Astrocyte of the spinal cord (primary cell): ENCODE results near the gene CABP4.

ENCODE experiments used
- DNase-seq: peaks from one replicate; pipeline ENCODE4 v3.0.0; 2011; ENCODE audit warnings: low read depth, low spot score
- H3K4me3 ChIP-seq: 2 replicates; pipeline ENCODE4 v1.5.1; 2011; ENCODE audit warnings: low read depth, mild to moderate bottlenecking, low read length, moderate library complexity
- in situ Hi-C: cut with HindIII; loops from 2 replicates; pipeline ENCODE4 v1.10.0; 2017; ENCODE audit warnings: low sequenced_read_pairs
- TF ChIP-seq, protein P1 (sequence below): IDR thresholded peaks from 2 replicates; pipeline ENCODE4 v1.5.1; 2012; ENCODE audit warnings: low read depth, mild to moderate bottlenecking, low read length, inconsistent platforms

Gene CABP4

DNA sequence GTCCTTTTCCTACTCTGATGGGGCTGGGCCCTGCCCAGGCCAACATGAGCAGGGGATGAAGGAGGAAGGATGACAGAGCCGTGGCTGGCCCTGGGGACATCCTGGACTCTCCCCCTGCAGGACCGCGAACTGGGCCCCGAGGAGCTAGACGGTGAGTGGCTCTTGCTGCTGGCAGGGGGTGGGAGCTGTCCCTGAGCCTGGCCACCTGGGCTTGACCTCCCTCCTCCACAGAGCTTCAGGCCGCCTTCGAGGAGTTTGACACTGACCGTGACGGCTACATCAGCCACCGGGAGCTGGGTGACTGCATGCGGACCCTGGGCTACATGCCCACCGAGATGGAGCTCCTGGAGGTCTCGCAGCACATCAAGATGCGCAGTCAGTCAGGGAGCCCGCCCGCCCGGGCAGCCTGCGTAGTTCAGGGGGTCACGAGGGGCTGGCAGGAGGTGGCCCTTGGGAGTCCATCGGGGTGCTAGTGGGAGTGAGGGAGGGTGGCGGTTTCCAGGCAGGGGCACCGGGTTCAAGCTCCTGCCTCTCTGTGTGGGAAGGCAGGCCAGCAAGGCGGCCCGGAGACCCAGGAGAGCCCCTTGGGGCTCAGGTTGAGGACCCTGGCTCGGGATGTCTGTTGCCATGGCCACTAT is 1.0 kb downstream of the CABP4 start:
- no peak for DNase-seq
- no peak overlapping the region for H3K4me3 ChIP-seq
- in situ Hi-C loops, result no loop called here
- TF ChIP-seq, protein P1, sequence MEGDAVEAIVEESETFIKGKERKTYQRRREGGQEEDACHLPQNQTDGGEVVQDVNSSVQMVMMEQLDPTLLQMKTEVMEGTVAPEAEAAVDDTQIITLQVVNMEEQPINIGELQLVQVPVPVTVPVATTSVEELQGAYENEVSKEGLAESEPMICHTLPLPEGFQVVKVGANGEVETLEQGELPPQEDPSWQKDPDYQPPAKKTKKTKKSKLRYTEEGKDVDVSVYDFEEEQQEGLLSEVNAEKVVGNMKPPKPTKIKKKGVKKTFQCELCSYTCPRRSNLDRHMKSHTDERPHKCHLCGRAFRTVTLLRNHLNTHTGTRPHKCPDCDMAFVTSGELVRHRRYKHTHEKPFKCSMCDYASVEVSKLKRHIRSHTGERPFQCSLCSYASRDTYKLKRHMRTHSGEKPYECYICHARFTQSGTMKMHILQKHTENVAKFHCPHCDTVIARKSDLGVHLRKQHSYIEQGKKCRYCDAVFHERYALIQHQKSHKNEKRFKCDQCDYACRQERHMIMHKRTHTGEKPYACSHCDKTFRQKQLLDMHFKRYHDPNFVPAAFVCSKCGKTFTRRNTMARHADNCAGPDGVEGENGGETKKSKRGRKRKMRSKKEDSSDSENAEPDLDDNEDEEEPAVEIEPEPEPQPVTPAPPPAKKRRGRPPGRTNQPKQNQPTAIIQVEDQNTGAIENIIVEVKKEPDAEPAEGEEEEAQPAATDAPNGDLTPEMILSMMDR, result no peak

DNA sequence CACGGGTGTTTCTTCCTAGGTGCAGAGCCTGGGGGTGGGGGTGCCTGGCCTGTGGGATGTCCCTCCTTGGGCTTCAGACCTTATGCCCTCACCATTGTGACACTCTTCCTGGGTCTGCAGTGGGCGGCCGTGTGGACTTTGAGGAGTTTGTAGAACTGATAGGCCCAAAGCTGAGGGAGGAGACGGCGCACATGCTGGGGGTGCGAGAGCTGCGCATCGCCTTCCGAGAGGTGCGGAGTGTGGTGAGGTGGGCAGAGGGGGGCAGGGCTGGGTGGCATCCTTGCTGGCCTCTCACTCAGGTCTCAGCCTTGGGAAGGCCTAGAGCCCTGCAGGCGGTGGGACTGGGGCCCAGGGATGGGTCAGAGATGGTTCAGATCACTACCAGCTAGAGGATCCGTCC is 2.3 kb downstream of the CABP4 start:
- no peak for DNase-seq
- no peak overlapping the region for H3K4me3 ChIP-seq
- in situ Hi-C loops, result no loop called here
- TF ChIP-seq, protein P1, result no peak

DNA sequence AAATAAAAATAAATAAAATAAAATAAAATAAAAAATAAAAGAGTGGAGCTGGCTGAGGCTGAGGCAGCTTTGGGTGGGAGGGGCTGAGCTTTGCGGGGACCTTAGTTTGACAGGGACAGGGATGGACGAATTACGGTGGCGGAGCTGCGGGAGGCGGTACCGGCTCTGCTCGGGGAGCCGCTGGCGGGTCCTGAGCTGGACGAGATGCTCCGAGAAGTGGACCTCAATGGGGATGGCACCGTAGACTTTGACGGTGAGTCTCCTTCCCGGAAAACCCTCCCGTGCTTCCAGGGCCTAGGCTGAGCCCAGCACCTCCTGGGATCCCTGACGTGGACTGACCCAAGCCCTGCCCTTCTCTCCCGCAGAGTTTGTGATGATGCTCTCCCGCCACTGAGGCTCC is 3.1 kb downstream of the CABP4 start:
- H3K4me3 ChIP-seq, result no peak overlapping the region
- no peak for DNase-seq
- TF ChIP-seq, protein P1, result no peak
- in situ Hi-C loops, result no loop called here

DNA sequence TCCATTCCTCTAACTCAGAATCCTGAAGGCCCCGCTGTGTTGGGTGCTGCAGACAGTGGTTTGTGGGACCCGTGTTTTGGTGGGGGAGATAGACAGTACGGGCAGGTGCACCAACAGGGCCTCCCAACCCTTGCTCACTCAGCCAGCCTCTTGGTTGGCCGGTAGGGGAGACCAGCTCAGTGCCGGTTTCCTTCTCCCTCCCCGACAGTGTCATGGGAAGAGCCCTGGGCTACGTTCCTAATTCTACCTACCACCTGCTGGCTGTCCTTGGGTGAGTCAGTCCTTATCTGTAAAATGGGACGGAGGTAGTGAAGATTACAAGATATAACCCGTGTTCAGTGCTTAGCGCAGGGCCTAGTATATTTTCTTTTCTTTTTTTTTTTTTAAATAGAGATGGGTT is 8.0 kb downstream of the CABP4 start:
- TF ChIP-seq, protein P1, result no peak
- H3K4me3 ChIP-seq, result no peak overlapping the region
- DNase-seq, result no peak
- in situ Hi-C loops, result no loop called here

DNA sequence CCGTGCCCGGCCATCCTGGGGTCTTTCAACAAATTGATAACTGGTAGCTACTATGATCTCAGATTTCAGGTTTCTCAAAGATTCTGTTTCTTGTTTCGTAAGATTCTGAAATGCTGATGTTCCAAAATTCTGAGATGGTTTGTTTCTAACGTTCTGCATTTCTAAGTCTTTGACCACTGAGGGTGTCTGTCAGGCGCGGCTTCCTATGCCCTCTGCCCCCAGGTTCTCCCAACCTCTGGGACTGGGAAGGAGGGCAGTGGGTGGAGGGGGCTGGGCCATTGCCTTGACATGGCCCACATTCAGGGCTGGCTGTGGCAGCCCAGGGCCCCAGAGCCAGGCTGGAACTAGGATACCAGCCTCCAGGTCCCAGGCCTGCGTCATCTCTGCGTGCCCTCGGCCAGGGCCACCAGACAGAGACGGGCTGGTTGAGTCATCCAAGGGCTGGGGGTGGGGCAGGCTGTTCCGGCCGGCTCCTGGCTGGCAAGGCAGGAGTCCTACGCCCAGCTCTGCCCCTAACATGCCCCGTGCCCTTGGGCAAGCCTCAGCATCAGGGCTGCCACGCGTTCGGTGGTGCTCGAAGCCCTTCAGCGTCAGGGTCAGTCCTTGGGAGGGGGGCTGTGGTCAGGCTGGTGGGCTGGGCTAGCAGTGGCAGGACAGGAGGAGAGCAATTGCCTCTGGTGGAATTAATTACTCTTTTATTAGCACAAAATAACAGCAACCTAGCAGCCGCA is 8.7 kb downstream of the CABP4 start:
- in situ Hi-C loops, result no loop called here
- TF ChIP-seq, protein P1, result no peak
- peak overlapping the region; percentile 67 for H3K4me3 ChIP-seq
- DNase-seq, result no peak

DNA sequence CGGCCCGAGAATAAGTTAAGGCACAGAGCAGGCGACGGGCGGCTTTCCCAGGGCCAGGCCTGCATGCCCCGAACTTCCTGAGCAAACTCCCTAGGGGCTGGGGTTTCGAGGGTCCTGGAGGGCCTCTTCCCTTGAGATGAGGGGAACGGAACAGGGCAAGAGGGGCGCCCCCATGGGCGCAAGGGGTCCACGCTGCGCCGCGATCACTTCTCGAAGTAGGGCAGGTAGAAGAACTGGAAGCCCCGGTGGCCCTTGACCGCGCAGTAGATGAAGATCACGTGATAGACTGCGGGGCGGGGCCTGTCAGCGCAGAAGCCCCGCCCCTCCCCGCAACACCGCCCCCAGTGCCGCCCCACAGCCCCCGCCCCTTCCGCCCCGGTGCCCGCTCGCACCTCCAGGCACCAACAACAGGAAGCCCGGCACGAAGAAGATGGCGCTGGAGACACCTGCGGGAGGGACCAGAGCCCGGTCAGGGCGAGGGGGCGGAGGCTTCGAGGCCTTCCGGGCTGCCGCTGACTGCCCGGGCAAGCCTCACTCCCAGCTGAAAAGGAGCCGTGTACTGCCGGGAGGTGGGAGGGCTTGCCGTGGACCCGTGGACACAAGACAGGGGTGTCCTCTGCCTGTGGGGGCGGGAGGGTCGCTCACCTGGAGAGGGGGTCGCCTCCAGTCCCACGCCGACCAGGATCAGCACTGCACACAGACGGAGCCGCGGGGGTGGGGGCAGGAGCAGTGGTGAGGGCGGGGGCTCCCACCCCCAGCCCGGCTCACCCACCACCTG is 9.4 kb downstream of the CABP4 start:
- TF ChIP-seq, protein P1, result no peak
- peak; percentile 71 for DNase-seq
- peak overlapping the region; percentile 67 for H3K4me3 ChIP-seq
- in situ Hi-C loops, result no loop called here
